ENCODE results near the gene COBL.

The COBL gene

DNA sequence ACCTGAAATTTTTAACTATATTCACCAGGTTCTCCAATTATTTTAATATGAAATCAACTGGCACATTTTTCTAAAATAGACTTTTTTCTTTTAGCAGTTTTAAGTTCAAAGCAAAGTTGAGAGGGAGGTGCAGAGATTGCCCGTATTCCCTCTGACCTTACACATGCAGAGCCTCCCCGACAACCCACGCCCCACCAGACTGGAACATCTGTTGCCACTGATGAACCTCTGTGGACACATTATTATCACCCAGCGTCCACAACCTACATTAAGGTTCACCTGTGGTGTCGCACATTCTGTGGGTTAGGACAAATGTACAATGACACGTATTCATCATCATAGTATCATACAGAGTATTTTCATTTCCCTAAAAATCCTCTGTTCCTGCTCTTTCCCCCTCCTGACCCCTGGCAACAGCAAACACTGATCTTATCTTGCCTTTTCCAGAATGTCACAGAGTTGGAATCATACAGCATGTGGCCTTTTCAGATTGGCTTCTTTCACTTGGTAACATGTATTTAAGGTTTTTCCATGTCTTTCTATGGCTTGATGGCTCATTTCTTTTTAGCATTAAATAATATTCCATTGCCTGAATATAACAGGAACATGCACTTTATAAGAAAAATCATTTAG, 37.1 kb downstream of the COBL start:
- TF ChIP-seq, protein P1, sequence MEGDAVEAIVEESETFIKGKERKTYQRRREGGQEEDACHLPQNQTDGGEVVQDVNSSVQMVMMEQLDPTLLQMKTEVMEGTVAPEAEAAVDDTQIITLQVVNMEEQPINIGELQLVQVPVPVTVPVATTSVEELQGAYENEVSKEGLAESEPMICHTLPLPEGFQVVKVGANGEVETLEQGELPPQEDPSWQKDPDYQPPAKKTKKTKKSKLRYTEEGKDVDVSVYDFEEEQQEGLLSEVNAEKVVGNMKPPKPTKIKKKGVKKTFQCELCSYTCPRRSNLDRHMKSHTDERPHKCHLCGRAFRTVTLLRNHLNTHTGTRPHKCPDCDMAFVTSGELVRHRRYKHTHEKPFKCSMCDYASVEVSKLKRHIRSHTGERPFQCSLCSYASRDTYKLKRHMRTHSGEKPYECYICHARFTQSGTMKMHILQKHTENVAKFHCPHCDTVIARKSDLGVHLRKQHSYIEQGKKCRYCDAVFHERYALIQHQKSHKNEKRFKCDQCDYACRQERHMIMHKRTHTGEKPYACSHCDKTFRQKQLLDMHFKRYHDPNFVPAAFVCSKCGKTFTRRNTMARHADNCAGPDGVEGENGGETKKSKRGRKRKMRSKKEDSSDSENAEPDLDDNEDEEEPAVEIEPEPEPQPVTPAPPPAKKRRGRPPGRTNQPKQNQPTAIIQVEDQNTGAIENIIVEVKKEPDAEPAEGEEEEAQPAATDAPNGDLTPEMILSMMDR (IDR thresholded peaks at IDR 0.05; ENCODE audit: control insufficient read depth, insufficient read depth, low read depth, low read length, missing control alignments) = no peak
- H3K4me3 ChIP-seq (ENCODE audit: control insufficient read depth, low read depth, low read length) = no peak overlapping the region
- no peak for DNase-seq (ENCODE audit: low read depth)

DNA sequence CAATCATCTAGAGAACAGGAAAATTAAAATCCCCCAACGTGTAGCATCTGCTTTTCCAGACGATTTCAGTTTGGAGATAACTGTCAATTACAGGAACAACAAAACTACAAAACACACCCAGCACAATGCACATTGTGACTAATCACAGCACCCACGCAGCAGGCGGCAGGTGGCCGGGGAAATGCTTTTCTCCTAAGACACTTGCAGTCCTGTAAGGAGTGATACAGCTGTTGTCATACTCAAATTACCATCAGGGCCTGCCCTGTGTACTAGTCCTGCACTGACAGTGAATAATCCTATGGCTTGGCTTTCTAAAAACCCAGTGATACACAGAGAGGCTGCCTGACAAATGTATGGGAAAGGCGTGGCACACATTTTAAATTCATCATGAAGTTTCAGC, 37.8 kb downstream of the COBL start:
- DNase-seq (ENCODE audit: low read depth) = no peak
- no peak overlapping the region for H3K4me3 ChIP-seq (ENCODE audit: control insufficient read depth, low read depth, low read length)
- TF ChIP-seq, protein P1 (IDR thresholded peaks at IDR 0.05; ENCODE audit: control insufficient read depth, insufficient read depth, low read depth, low read length, missing control alignments) = no peak

DNA sequence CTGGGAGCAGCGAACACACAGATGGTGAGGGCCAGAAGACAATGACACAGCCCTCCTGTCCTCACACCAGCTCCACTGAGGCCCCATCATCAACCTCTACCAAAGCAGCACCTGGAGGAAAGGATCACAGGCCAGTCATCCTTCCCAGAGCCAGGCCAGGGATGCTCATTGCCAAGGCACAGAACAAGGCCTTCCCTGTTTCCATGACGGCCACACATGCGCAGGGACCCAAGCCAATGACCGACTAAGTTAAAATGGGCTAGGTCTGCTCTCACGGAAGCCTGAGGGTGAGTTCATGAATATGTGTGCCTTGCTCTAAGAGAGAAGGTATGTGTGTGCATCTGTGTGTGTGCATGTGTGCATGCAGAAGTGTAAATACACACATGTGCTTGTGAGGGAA, 39.6 kb downstream of the COBL start:
- TF ChIP-seq, protein P1 (IDR thresholded peaks at IDR 0.05; ENCODE audit: control insufficient read depth, insufficient read depth, low read depth, low read length, missing control alignments) = no peak
- H3K4me3 ChIP-seq (ENCODE audit: control insufficient read depth, low read depth, low read length) = no peak overlapping the region
- no peak for DNase-seq (ENCODE audit: low read depth)

DNA sequence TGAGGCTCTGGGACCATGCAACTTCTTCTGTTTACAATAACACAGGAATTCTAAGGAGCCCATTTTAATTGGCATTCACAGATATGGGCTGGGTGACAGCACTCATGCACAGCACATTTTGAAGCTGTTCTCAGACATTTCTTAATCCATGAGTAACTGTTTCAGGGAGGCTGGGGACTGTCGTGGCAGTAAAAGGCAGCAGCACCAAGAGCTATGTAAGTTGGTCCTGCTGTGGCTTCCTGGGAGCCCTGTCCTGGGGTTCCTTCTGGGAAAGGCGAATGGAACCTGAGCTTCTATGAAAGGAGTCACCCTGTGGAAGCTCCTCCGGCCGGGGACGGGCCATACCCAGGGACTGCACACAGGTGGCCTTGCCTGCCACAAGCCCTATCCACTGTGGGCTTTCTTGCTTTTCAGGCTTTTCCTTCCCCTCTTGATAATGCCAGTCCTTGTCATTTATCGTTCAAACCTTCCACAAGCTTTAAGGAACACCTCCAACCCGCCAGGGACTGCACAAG, 40.5 kb downstream of the COBL start:
- DNase-seq (ENCODE audit: low read depth) = no peak
- no peak overlapping the region for H3K4me3 ChIP-seq (ENCODE audit: control insufficient read depth, low read depth, low read length)
- TF ChIP-seq, protein P1 (IDR thresholded peaks at IDR 0.05; ENCODE audit: control insufficient read depth, insufficient read depth, low read depth, low read length, missing control alignments) = no peak

DNA sequence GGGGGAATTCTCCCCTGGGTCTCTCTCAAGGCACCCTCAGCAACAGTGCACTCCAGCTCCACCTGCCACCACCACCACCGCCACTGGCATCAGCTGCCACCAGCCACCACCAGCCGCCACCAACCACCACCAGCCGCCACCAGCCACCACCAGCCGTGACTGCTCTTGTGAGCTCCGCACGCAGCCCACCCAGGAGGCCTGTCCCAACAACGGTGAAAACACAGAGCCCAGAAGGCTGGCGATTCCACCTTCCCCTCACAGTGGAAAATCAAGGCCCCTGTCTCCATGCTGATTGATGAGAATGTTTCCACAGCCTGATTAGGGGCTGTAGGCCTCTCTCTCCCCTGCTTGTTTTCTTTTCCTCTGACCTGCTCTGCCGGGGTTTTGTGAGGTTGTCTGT, 41.1 kb downstream of the COBL start:
- no peak overlapping the region for H3K4me3 ChIP-seq (ENCODE audit: control insufficient read depth, low read depth, low read length)
- TF ChIP-seq, protein P1 (IDR thresholded peaks at IDR 0.05; ENCODE audit: control insufficient read depth, insufficient read depth, low read depth, low read length, missing control alignments) = no peak
- no peak for DNase-seq (ENCODE audit: low read depth)

DNA sequence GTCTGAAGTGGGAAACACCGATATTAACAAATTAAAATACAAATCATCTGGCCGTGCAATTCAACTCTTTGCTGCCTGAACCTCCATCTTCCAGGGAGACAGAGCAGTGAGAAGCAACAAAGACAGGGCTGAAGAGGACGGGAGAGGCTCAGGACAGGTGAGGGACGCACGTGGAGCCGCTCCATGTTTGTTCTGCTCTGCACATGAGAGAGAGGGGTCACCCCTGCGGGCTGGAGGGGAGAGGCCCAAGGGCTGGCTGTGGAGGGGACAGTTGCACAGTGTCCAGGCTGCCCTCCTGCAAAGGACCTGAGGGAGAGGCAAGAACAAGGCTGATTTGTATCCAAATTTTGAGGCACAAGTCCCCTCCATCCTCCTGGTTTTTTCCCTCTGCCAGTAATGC, 41.7 kb downstream of the COBL start:
- TF ChIP-seq, protein P1 (IDR thresholded peaks at IDR 0.05; ENCODE audit: control insufficient read depth, insufficient read depth, low read depth, low read length, missing control alignments) = no peak
- H3K4me3 ChIP-seq (ENCODE audit: control insufficient read depth, low read depth, low read length) = no peak overlapping the region
- no peak for DNase-seq (ENCODE audit: low read depth)
